ENCODE measurements around the gene SOX5.
A peak's percentile ranks its signal among the peaks of the same experiment; 100 is the strongest.

SOX5 gene

DNA sequence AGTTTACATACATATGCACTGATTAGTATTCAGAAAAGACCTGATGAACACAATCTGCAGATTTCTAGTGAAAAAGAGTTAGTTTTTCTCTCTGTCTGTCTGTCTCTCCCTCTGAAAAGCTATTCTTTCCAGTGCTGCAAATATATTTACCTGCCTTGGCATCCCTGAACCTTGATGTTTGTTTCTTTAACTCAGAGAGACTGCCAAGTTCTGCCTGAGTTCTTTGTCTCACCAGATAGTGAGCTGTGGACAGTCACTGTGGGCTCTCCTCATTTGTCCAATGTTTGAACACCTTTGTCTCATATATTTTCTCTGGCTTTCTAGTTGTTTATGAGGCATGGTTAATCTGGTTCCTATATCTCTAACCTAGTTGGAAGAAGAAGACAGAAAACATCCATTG lies 250.4 kb downstream of the SOX5 start:
- TF ChIP-seq, protein P1, sequence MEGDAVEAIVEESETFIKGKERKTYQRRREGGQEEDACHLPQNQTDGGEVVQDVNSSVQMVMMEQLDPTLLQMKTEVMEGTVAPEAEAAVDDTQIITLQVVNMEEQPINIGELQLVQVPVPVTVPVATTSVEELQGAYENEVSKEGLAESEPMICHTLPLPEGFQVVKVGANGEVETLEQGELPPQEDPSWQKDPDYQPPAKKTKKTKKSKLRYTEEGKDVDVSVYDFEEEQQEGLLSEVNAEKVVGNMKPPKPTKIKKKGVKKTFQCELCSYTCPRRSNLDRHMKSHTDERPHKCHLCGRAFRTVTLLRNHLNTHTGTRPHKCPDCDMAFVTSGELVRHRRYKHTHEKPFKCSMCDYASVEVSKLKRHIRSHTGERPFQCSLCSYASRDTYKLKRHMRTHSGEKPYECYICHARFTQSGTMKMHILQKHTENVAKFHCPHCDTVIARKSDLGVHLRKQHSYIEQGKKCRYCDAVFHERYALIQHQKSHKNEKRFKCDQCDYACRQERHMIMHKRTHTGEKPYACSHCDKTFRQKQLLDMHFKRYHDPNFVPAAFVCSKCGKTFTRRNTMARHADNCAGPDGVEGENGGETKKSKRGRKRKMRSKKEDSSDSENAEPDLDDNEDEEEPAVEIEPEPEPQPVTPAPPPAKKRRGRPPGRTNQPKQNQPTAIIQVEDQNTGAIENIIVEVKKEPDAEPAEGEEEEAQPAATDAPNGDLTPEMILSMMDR (IDR thresholded peaks at IDR 0.05; ENCODE audit: low read depth, low read length): no peak
- DNase-seq (ENCODE audit: low read depth in 2 of 2): no peak
- H3K4me3 ChIP-seq (replicated peaks in 1 of 2; ENCODE audit: low read depth in 2 of 2, low read length in 2 of 2): no peak overlapping the region

DNA sequence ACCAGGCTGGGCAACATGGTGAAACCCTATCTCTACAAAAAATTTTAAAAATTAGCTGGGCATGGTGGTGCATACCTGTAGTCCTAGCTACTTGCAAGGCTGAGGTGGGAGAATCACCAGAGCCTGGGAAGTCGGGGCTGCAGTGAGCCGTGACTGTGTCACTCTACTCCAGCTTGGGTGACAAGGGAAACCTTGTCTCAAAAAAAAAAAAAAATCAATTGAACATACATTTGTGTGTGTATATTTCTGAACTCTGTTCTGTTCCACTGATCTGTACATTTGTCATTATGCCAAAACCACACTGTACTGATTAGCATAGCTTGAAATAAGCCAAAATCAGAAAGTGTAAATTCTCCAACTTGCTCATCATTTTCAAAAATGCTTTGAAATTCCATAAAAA lies 254.6 kb downstream of the SOX5 start:
- TF ChIP-seq, protein P1 (IDR thresholded peaks at IDR 0.05; ENCODE audit: low read depth, low read length): no peak
- H3K4me3 ChIP-seq (replicated peaks in 1 of 2; ENCODE audit: low read depth in 2 of 2, low read length in 2 of 2): no peak overlapping the region
- no peak for DNase-seq (ENCODE audit: low read depth in 2 of 2)

DNA sequence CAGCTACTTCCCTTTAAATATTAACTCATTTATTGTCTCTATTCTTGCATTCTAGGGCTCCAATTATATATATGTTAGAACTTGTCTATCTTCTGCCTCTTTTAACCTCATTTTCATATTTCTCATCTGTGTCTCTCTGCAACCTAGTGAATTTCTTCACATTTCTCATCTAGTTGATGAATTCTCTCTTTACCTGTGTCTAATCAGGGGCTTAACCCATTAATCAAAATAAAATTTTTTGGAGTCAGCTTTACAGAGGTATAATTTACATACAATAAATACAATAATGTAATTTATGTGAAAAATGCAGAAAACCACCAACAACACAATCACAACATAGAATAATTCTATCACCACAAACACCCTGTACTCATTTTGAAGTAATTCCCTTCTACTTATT lies 255.2 kb downstream of the SOX5 start:
- TF ChIP-seq, protein P1 (IDR thresholded peaks at IDR 0.05; ENCODE audit: low read depth, low read length): no peak
- no peak for DNase-seq (ENCODE audit: low read depth in 2 of 2)
- no peak overlapping the region for H3K4me3 ChIP-seq (replicated peaks in 1 of 2; ENCODE audit: low read depth in 2 of 2, low read length in 2 of 2)

DNA sequence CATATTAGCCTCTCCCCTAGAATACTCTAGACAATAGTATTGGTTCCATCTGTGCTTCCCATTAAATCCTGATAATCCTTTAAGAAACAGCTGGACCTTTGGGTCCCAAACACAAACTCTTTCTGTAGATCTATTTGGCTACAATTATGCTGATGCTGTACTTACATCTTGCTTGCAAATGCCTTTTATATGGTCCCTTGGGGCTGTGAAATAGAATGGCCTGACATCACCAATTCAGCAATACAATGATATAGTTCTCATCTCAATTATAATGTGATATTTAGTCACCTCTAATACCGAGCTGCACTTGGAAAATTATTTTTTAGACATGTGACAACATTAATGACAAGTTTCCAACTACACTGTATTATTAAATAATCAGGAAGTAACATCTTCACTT lies 261.5 kb downstream of the SOX5 start:
- TF ChIP-seq, protein P1 (IDR thresholded peaks at IDR 0.05; ENCODE audit: low read depth, low read length): no peak
- no peak overlapping the region for H3K4me3 ChIP-seq (replicated peaks in 1 of 2; ENCODE audit: low read depth in 2 of 2, low read length in 2 of 2)
- DNase-seq (ENCODE audit: low read depth in 2 of 2): no peak

DNA sequence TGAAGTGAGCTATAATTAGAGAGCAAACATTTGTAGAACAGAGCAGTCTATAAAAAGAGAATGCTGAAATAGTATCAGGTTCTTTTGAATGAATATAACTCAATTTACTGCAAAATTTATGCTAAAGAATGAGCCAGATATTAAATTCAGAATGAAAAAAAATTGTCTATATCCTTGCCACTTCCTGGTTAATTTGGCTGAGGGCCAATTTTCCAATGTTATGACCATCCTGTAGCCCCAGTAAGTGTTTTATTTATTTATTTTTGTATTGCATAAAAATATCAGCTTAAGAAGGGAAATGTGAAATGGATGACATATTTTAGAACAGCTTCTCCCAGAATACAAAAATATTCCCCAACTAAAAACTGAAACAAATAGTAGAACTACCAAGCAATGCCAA lies 263.4 kb downstream of the SOX5 start:
- no peak overlapping the region for H3K4me3 ChIP-seq (replicated peaks in 1 of 2; ENCODE audit: low read depth in 2 of 2, low read length in 2 of 2)
- DNase-seq (ENCODE audit: low read depth in 2 of 2): peak in 1 of 2 donors; percentile 3
- TF ChIP-seq, protein P1 (IDR thresholded peaks at IDR 0.05; ENCODE audit: low read depth, low read length): no peak

DNA sequence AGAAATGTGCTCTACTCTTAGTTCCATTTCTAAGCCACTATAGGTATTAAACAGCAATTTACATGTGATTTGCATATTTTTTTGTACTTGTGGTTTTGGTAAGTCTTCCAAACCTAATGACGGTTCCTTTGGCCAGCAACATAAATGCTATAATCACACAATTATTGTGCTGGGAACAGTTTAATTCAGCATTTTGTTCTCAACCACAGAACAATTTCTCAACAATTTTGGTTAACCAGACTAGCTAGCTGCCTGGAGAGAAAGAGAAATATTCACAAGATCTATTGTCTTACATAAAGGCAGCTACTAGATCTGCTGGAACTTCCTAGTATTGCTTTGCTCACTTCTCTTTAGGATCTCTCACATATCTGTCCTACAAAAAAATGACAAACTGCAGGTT lies 265.3 kb downstream of the SOX5 start:
- no peak overlapping the region for H3K4me3 ChIP-seq (replicated peaks in 1 of 2; ENCODE audit: low read depth in 2 of 2, low read length in 2 of 2)
- TF ChIP-seq, protein P1 (IDR thresholded peaks at IDR 0.05; ENCODE audit: low read depth, low read length): no peak
- no peak for DNase-seq (ENCODE audit: low read depth in 2 of 2)

DNA sequence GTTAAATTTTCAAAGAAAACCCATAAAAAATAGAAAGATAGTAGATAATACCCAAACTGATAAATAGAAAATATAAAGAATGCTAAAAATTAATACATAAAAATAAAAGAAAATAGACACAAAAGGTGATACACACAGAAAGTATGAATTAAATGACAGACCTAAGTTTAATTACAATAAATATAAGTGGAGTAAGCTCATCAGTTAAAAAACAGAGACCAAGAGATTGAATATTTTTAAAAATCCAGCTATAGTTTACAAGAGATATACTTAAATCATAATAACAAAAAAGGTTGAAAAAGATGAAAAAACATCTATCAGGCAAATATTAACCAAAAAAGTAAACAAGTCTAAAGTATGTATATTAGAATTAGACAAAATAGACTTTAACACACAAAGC lies 268.2 kb downstream of the SOX5 start:
- DNase-seq (ENCODE audit: low read depth in 2 of 2): no peak
- no peak overlapping the region for H3K4me3 ChIP-seq (replicated peaks in 1 of 2; ENCODE audit: low read depth in 2 of 2, low read length in 2 of 2)
- TF ChIP-seq, protein P1 (IDR thresholded peaks at IDR 0.05; ENCODE audit: low read depth, low read length): no peak
